Esophagus (tissue), 2 donors: Measurements from ENCODE around the gene OLFML2A. TPM values are rescaled to one million over a fixed set of nuclear protein-coding genes. Genes with fewer than 3 reads are reported as not detected.

ENCODE experiments used
- H3K27ac ChIP-seq, 2 donors: one replicate each; pipeline ENCODE4 v1.5.1; 2013; ENCODE audit warnings: low read depth in 2 of 2, mild to moderate bottlenecking in 2 of 2, inconsistent platforms in 1 of 2, low read length in 1 of 2, moderate library complexity in 1 of 2
- H3K27me3 ChIP-seq, 2 donors: one replicate each; pipeline ENCODE4 v1.6.1; 2013; ENCODE audit warnings: low read length in 2 of 2, control low read depth in 1 of 2, mild to moderate bottlenecking in 1 of 2; ENCODE audit not compliant: insufficient read depth in 2 of 2, control insufficient read depth in 1 of 2
- H3K36me3 ChIP-seq, 2 donors: one replicate each; pipeline ENCODE4 v1.6.1; 2013; ENCODE audit warnings: low read length in 1 of 2; ENCODE audit not compliant: control insufficient read depth in 2 of 2, insufficient read depth in 2 of 2
- H3K4me1 ChIP-seq, 2 donors: one replicate each; pipeline ENCODE4 v1.6.1; 2013; ENCODE audit warnings: low read length in 1 of 2; ENCODE audit not compliant: control insufficient read depth in 2 of 2, insufficient read depth in 2 of 2
- H3K4me3 ChIP-seq, 2 donors: one replicate each; pipeline ENCODE4 v1.5.1; 2013; ENCODE audit warnings: low read length in 2 of 2, mild to moderate bottlenecking in 2 of 2, low read depth in 1 of 2, moderate library complexity in 1 of 2
- H3K9me3 ChIP-seq, 2 donors: one replicate each; pipeline ENCODE4 v1.6.1; 2013; ENCODE audit warnings: mild to moderate bottlenecking in 2 of 2, low read depth in 1 of 2, low read length in 1 of 2, moderate library complexity in 1 of 2; ENCODE audit not compliant: control insufficient read depth in 2 of 2, insufficient read depth in 1 of 2
- WGBS, 2 donors: extraction: QIAGEN DNeasy Blood & Tissue Kit; methylation state at CpG; one replicate each; pipeline ENCODE4 v1.1.7; 2013; 5-methylcytosine and 5-hydroxymethylcytosine counted together
- polyA plus RNA-seq, 2 donors: library from polyadenylated mRNA; stranded (reverse); fragments of 200-250 nt; gene quantifications; one replicate each; pipeline ENCODE4 v1.2.3, GENCODE V29; 2013
- donor health status: healthy with polysubstance abuse.
- donor health status: Bipolar disorder and iron deficiency.

Gene OLFML2A
- polyA plus RNA-seq, 2 donors: 3.7 to 5.2 TPM

GRCh38 chr9:124782661-124783574 lies 6.0 kb downstream of the OLFML2A start:
- WGBS, 2 donors: 79 to 87% methylated on average over 13 of the region's 13 CpGs
- no peaks in the 10 kb centered on the region for H3K27me3 ChIP-seq
- H3K36me3 ChIP-seq: no peaks in the 10 kb centered on the region
- H3K4me3 ChIP-seq: no peak overlapping the region
- H3K27ac ChIP-seq: no peak overlapping the region
- H3K4me1 ChIP-seq: peaks cover 0 to 2% of the 10 kb centered on the region in 2 donors
- no peaks in the 10 kb centered on the region for H3K9me3 ChIP-seq

- H3K9me3 ChIP-seq: no peaks in the 10 kb centered on the region
- H3K4me1 ChIP-seq: peaks cover 0 to under 1% of the 10 kb centered on the region in 2 donors
- no peaks in the 10 kb centered on the region for H3K36me3 ChIP-seq
- H3K4me3 ChIP-seq: no peak overlapping the region
- H3K27me3 ChIP-seq: no peaks in the 10 kb centered on the region
- no peak overlapping the region for H3K27ac ChIP-seq
- WGBS, 2 donors: 72 to 91% methylated on average over 2 of the region's 2 CpGs
Observed at GRCh38 chr9:124783830-124784229, 6.9 kb downstream of the OLFML2A start.

GRCh38 chr9:124784509-124784908 lies 7.6 kb downstream of the OLFML2A start:
- Histone ChIP-seq H3K27me3 (no peaks in the 10 kb centered on the region), H3K4me1 (no peaks in the 10 kb centered on the region), H3K4me3 (no peak overlapping the region), H3K9me3 (no peaks in the 10 kb centered on the region), H3K36me3 (no peaks in the 10 kb centered on the region), H3K27ac (no peak overlapping the region)
- 41 to 43% methylated on average over 2 of the region's 2 CpGs for WGBS, 2 donors

- WGBS, 2 donors: 95 to 96% methylated on average over 20 of the region's 20 CpGs
Observed at GRCh38 chr9:124786881-124787573, 10.1 kb downstream of the OLFML2A start.

GRCh38 chr9:124788542-124789217 lies 11.7 kb downstream of the OLFML2A start:
- no peaks in the 10 kb centered on the region for H3K9me3 ChIP-seq
- 81 to 86% methylated on average over 3 of the region's 3 CpGs for WGBS, 2 donors

More at GRCh38 chr9:124786881-124787573, 10.1 kb downstream of the OLFML2A start:
- H3K27me3 ChIP-seq: no peaks in the 10 kb centered on the region
- H3K27ac ChIP-seq: no peak overlapping the region
- no peak overlapping the region for H3K4me3 ChIP-seq
- no peaks in the 10 kb centered on the region for H3K36me3 ChIP-seq
- H3K9me3 ChIP-seq: no peaks in the 10 kb centered on the region
- H3K4me1 ChIP-seq: no peaks in the 10 kb centered on the region

GRCh38 chr9:124789531-124789930 lies 12.6 kb downstream of the OLFML2A start:
- WGBS, 2 donors: 58 to 70% methylated on average over 2 of the region's 2 CpGs
- Histone ChIP-seq H3K27me3 (no peaks in the 10 kb centered on the region), H3K27ac (no peak overlapping the region), H3K36me3 (no peaks in the 10 kb centered on the region), H3K4me3 (no peak overlapping the region), H3K4me1 (peaks cover 0 to 4% of the 10 kb centered on the region in 2 donors), H3K9me3 (no peaks in the 10 kb centered on the region)

More at GRCh38 chr9:124788542-124789217, 11.7 kb downstream of the OLFML2A start:
- Histone ChIP-seq H3K27ac (no peak overlapping the region), H3K4me3 (no peak overlapping the region), H3K27me3 (no peaks in the 10 kb centered on the region), H3K36me3 (no peaks in the 10 kb centered on the region), H3K4me1 (peaks cover 0 to 4% of the 10 kb centered on the region in 2 donors)

- Histone ChIP-seq H3K27ac (no peak overlapping the region), H3K36me3 (no peaks in the 10 kb centered on the region), H3K4me3 (no peak overlapping the region), H3K27me3 (no peaks in the 10 kb centered on the region), H3K4me1 (peaks cover 0 to 4% of the 10 kb centered on the region in 2 donors), H3K9me3 (no peaks in the 10 kb centered on the region)
- 91 to 93% methylated on average over 8 of the region's 8 CpGs for WGBS, 2 donors
Observed at GRCh38 chr9:124790301-124790700, 13.4 kb downstream of the OLFML2A start.

GRCh38 chr9:124790801-124791505 lies 14.0 kb downstream of the OLFML2A start:
- Histone ChIP-seq H3K27me3 (no peaks in the 10 kb centered on the region), H3K27ac (no peak overlapping the region), H3K4me3 (no peak overlapping the region), H3K4me1 (peaks cover 3 to 4% of the 10 kb centered on the region in 2 donors), H3K9me3 (no peaks in the 10 kb centered on the region), H3K36me3 (no peaks in the 10 kb centered on the region)
- WGBS, 2 donors: 80 to 81% methylated on average over 5 of the region's 5 CpGs
